ENCODE results near the gene PTPRM. TPM values are rescaled to one million over a fixed set of nuclear protein-coding genes. Genes with fewer than 3 reads are reported as not detected.

Gene PTPRM
- polyA plus RNA-seq, 10 donors = 64.2 to 99.9 (median 85.1) TPM

GRCh38 chr18:8165095-8165494 lies 598.0 kb downstream of the PTPRM start:
- DNase-seq = no peak

DNA sequence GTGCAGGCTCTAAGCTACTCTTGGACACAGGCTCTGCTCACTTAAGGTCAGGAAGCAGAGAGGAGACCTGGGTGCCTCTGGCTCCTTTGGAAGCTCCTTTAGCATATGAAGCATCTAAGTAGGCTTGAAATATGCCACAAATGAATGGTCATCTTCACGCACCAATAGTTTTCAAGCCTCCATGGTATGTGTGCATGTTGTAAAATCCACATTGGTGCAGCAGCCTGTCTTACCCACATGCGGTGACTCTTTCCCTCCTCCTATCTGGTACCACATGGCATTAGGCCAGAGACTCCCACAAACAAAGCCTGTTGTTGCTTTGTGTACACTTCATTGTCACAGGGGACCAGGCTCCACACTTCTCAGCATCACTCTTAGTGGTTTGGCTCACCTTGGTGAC lies 599.9 kb downstream of the PTPRM start:
- no peak for DNase-seq

GRCh38 chr18:8167673-8168072 lies 600.6 kb downstream of the PTPRM start:
- DNase-seq = no peak

GRCh38 chr18:8169722-8170121 lies 602.6 kb downstream of the PTPRM start:
- DNase-seq = no peak

DNA sequence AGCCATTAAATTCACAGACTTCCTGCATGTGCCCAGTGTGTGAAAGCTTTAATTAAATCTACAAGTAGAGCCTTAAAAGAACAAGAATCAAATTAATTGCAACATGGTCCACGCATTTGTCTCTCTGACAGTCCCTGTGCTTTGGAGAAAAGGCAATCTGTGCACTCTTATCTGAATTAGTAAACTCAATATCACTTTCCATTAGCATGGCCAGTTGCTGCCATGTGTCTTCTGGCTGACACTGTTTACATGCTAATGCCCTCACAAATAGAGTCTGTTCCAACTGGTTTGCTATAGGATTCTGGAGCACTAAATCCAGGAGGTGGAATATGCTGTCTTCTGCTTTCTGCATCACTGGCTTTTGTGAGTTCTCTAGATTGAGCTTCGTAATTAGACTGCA lies 607.7 kb downstream of the PTPRM start:
- no peak for DNase-seq

DNA sequence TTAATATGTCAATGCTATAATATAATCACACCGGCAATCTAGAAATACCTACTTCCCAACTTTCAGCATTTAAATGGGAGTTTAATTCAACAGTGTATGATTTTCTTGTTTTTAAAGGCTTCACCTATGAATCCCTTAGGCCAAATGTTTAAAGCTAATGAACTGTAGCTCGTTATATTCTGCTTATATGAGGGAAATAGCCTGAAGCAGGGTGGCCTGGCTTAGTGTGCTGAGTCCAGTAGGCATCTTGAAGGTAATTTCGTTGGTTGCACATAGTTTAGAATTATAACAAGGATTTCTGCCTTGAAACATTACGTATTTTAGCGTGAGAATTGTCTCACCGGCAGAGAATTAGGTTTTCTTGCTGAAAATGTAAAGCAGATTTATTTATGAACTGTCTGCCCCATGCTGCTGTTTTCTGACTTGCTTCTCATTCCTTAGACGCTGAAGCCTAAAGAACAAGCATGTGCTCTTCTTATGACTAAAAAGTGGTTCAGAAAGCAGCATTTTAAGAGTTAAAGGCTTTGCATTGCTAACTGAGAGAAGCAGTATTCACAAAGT lies 608.5 kb downstream of the PTPRM start:
- no peak for DNase-seq

DNA sequence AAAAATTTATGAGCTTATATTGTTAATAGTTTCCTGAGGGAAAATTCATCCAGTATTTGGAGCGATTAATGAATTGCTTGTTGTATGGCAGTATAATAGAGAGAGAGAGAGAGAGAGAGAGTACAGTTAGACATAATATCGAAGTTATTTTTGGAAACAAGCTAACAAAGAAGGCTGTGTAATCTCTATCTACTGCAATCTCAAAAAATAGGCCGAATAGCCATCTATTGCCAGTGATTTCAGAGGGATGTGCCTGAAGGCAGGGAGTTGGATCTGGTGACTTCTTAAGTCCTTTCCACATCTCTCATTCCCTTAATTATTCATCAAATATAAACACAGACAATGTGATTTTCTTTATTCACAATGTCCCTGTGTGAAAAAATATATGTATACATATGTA lies 609.0 kb downstream of the PTPRM start:
- DNase-seq = peak in 1 of 3 donors; percentile 12

DNA sequence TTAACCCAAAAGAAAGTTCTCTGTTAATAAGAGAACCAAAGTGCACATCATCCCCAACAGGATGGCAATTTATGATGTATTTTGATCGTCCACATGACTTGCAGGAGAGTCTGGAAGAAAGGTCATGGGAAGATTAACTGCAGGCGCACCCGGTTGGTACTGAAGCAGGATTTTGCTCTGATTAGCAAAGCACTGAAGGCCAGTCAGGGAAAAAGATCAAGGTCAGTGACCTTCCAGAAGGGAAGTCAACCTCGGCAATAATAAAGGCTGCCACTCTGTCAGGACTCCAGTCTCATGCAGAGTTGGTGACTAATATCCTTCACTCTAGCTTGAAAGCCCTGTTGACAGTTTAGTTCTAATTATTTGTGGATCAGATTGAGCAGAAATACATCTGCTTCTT lies 609.4 kb downstream of the PTPRM start:
- DNase-seq = no peak

- peak in 1 of 3 donors; percentile 11 for DNase-seq
Observed at GRCh38 chr18:8177330-8178016, 610.4 kb downstream of the PTPRM start.

DNA sequence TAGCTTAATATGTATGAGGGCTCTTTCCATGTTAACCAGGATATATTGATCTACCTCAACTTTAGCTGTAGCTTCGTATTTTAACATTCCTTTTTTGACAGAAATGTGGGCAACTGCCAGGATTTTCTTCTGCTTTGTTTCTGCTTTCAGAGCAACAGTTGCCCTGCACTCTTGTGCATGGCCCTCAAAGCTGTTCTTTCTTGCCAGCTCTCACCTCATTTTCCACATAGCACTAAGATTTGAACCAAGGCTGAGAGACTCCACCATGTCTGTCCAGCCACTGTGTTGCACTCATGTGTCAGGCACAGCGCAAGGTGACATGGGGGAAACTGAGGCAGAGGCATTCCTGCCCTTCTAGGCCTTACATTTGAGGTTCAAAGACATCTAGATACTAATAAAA lies 619.3 kb downstream of the PTPRM start:
- DNase-seq = no peak

GRCh38 chr18:8188184-8188583 lies 621.1 kb downstream of the PTPRM start:
- peak in 2 of 3 donors; percentile 21 to 36 for DNase-seq

DNA sequence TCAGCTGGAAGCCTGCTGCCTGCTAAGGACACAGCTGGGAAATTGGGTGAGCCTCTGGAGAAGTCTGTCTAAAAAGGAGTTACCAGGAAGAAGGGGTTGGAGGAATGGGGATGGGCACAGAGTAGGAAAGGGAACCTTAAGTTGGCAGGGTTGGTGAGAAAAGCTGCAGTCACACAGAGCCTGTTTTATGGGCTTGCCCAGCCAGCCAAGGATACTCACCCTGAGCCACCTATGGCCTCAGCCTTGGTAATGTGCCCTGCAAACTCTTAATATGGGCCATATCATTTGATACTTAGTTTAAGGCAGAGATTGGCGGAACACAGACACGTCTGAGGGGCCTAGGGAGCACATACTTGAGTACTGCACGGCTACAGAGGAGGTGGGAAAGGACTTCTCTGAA lies 623.9 kb downstream of the PTPRM start:
- DNase-seq = no peak

GRCh38 chr18:8194431-8194830 lies 627.3 kb downstream of the PTPRM start:
- DNase-seq = no peak

GRCh38 chr18:8196238-8196637 lies 629.1 kb downstream of the PTPRM start:
- no peak for DNase-seq

- no peak for DNase-seq
Observed at GRCh38 chr18:8197499-8197898, 630.4 kb downstream of the PTPRM start.

DNA sequence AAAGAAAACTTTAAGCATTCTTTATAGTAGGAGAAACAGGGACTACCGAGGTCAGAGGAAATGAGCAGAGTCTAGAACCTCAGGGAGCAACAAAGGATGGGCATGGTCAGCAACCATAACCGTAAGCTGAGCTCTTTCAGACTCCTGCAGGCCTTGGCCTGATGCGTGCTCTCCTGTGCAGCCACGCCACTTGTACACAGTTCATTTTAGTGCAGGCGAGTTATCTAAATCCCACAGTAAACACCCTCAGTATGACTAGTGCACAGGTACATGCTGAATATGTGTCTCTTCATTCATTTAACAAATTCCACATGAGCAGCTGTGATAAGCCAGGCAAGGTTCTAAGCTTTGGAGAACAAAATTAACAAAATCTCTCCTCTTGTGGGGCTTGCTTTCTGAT lies 640.9 kb downstream of the PTPRM start:
- DNase-seq = no peak

- no peak for DNase-seq
Observed at GRCh38 chr18:8208716-8209115, 641.6 kb downstream of the PTPRM start.

- DNase-seq = peak in 1 of 3 donors; percentile 13
Observed at GRCh38 chr18:8212896-8213780, 646.0 kb downstream of the PTPRM start.

GRCh38 chr18:8215741-8216140 lies 648.6 kb downstream of the PTPRM start:
- no peak for DNase-seq

DNA sequence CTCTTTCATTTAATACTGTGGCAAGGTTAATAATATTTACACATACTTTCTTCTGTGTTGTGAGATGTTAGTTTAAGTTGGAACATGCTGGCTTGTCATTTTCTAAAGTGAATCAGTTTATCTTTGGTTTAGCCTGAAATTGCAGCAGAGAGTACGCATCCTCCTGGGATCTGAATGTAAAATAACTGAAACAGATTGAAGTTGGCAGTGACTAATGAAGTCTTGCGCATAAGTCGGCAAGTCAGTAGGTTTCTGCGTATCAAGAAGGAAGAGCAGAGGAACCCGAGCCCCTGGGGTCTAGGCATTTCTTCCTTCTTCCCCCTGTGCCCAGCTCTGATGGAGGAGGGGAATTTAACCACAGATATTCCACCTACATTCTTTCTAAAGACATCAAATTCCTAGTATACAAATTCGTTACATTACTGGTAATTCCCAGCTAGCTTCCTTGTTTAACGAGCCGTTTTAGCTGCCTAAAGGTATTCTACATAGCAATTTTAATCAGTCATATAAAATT lies 650.0 kb downstream of the PTPRM start:
- no peak for DNase-seq

GRCh38 chr18:8218197-8218596 lies 651.1 kb downstream of the PTPRM start:
- DNase-seq = no peak

DNA sequence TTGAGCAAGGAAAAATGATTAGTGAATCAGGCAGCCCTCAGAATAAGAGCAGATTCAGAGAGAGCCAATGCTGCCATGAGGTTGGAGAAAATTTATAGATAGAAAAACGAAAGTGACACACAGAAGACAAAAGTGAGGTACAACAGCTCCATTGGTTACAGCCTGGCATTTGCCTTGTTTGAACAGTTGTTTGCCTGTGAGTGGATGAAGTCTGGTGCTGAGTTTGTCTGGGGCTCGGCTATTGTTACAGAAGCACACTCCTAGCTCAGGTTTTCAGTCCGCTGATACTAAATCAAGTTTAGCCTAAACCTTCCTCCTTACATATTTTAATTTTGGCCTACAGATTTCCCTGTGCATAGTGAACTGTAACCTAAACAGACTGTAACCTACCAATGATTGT lies 654.3 kb downstream of the PTPRM start:
- no peak for DNase-seq

DNA sequence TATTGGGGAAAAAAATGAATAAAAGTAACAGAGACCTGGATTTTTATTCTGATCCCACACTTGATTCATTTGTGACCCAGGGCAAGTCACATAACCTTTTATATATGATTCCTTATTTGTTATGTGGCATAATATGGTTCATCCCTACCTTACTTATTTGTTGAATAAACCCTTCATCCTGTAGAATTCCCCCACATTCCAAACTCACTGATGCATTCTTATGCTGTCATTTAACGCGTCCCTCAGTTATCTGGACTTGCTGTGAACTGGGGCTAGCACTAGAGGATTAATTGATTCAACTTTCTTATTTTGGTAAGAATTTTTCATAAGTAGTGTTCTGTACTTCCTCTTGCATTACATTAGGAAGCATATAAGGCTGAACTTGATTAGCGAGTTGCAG lies 657.5 kb downstream of the PTPRM start:
- no peak for DNase-seq

Data from muscle of back (tissue), 11 donors.